DND-41 (cell line): Measurements from ENCODE around the gene SULT2B1.

Experiments
- ATAC-seq: fragments of 200-7000 bp; cut with Tn5 transposase; 3 replicates; pipeline ENCODE4 v1.9.1; 2021; ENCODE audit warnings: low read depth; ENCODE audit not compliant: insufficient read depth
- DNase-seq: peaks from one replicate; pipeline ENCODE4 v3.0.0-alpha.2; 2020
- H2AFZ ChIP-seq: 2 replicates; pipeline ENCODE4 v1.6.0; 2012; ENCODE audit warnings: low read depth, low read length
- H3K27ac ChIP-seq: 2 replicates; pipeline ENCODE4 v1.5.1; 2012; ENCODE audit warnings: low read length, inconsistent platforms
- H3K27me3 ChIP-seq: fragments of 200-600 bp; sonication (generic); 2 replicates; pipeline ENCODE4 v1.6.0; 2012; ENCODE audit warnings: low read length, mild to moderate bottlenecking, inconsistent platforms; ENCODE audit not compliant: insufficient read depth, poor library complexity
- H3K36me3 ChIP-seq: 2 replicates; pipeline ENCODE4 v1.5.1; 2012; ENCODE audit warnings: low read length, inconsistent platforms; ENCODE audit not compliant: insufficient read depth
- H3K4me1 ChIP-seq: 2 replicates; pipeline ENCODE4 v1.5.1; 2012; ENCODE audit warnings: mild to moderate bottlenecking, low read length; ENCODE audit not compliant: insufficient read depth
- H3K4me2 ChIP-seq: 2 replicates; pipeline ENCODE4 v1.6.0; 2012; ENCODE audit warnings: mild to moderate bottlenecking, moderate library complexity, low read length, inconsistent platforms; ENCODE audit not compliant: insufficient read depth
- H3K4me3 ChIP-seq, 2 experiments: fragments of 200-600 bp in 1 of 2; shearing (Covaris generic) in 1 of 2; 2 replicates each; pipeline ENCODE4 v1.5.1; 2012 to 2016; ENCODE audit warnings: inconsistent platforms in 2 of 2, low read length in 2 of 2, mild to moderate bottlenecking in 2 of 2, low read depth in 1 of 2, moderate library complexity in 1 of 2
- H3K79me2 ChIP-seq: 2 replicates; pipeline ENCODE4 v1.6.0; 2012; ENCODE audit warnings: low read length, inconsistent platforms; ENCODE audit not compliant: insufficient read depth
- H3K9ac ChIP-seq: 2 replicates; pipeline ENCODE4 v1.6.0; 2012; ENCODE audit warnings: low read depth, mild to moderate bottlenecking, inconsistent platforms, low read length, moderate library complexity
- H3K9me3 ChIP-seq: 2 replicates; pipeline ENCODE4 v1.5.1; 2012; ENCODE audit warnings: low read length, moderate library complexity, mild to moderate bottlenecking, inconsistent platforms; ENCODE audit not compliant: insufficient read depth, severe bottlenecking
- H4K20me1 ChIP-seq: 2 replicates; pipeline ENCODE4 v1.6.0; 2012; ENCODE audit warnings: low read length; ENCODE audit not compliant: insufficient read depth
- EZH2 ChIP-seq: IDR thresholded peaks from 3 replicates; pipeline ENCODE4 v1.6.1; 2012; ENCODE audit warnings: borderline replicate concordance, low read depth, mild to moderate bottlenecking, moderate library complexity, low read length, inconsistent platforms; ENCODE audit not compliant: severe bottlenecking
- TF ChIP-seq, protein P1 (sequence below): IDR thresholded peaks from 2 replicates; pipeline ENCODE4 v1.5.1; 2012; ENCODE audit warnings: borderline replicate concordance, low read length, moderate library complexity, mild to moderate bottlenecking; ENCODE audit not compliant: poor library complexity, severe bottlenecking; ENCODE audit errors: extremely low read depth

SULT2B1 gene

DNA sequence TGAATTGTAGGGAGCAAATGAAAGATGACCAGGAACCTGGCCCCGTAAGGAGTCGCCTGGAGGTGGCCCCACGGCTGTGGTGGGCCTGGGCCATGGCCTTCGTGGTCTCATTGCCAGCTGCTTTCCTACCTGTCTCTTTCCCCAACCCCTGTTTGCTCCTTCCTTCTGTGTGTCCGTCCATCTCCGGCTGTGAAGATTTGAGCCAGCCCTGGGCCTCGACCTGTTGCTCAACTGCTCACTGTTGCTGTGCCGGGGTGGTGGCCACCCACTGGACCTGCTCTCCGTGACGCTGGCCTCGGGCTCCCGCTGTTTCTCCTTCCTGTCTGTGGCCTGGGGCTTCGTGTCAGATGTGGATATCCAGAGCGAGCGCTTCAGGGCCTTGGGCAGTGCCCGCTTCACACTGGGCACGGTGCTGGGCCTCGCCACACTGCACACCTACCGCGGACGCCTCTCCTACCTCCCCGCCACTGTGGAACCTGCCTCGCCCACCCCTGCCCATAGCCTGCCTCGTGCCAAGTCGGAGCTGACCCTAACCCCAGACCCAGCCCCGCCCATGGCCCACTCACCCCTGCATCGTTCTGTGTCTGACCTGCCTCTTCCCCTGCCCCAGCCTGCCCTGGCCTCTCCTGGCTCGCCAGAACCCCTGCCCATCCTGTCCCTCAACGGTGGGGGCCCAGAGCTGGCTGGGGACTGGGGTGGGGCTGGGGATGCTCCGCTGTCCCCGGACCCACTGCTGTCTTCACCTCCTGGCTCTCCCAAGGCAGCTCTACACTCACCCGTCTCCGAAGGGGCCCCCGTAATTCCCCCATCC is 76.7 kb downstream of the SULT2B1 start:
- TF ChIP-seq, protein P1, sequence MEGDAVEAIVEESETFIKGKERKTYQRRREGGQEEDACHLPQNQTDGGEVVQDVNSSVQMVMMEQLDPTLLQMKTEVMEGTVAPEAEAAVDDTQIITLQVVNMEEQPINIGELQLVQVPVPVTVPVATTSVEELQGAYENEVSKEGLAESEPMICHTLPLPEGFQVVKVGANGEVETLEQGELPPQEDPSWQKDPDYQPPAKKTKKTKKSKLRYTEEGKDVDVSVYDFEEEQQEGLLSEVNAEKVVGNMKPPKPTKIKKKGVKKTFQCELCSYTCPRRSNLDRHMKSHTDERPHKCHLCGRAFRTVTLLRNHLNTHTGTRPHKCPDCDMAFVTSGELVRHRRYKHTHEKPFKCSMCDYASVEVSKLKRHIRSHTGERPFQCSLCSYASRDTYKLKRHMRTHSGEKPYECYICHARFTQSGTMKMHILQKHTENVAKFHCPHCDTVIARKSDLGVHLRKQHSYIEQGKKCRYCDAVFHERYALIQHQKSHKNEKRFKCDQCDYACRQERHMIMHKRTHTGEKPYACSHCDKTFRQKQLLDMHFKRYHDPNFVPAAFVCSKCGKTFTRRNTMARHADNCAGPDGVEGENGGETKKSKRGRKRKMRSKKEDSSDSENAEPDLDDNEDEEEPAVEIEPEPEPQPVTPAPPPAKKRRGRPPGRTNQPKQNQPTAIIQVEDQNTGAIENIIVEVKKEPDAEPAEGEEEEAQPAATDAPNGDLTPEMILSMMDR: no peak
- no peak for TF ChIP-seq EZH2

DNA sequence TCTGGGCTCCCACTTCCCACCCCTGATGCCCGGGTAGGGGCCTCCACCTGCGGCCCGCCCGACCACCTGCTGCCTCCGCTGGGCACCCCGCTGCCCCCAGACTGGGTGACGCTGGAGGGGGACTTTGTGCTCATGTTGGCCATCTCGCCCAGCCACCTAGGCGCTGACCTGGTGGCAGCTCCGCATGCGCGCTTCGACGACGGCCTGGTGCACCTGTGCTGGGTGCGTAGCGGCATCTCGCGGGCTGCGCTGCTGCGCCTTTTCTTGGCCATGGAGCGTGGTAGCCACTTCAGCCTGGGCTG is 77.3 kb downstream of the SULT2B1 start:
- Histone ChIP-seq H2AFZ (no peak overlapping the region), H3K27me3 (no peaks in the 10 kb centered on the region), H3K4me2 (no peak overlapping the region), H3K27ac (no peak overlapping the region), H3K9me3 (no peaks in the 10 kb centered on the region), H3K4me3 (no peak overlapping the region), H3K79me2 (peaks cover 22% of the 10 kb centered on the region), H3K9ac (no peak overlapping the region), H3K36me3 (peaks cover 73% of the 10 kb centered on the region), H3K4me1 (peaks cover 33% of the 10 kb centered on the region), H4K20me1 (peaks cover 11% of the 10 kb centered on the region)
- ATAC-seq (no peak), DNase-seq (peak; percentile 8)
- TF ChIP-seq, protein P1: no peak
- TF ChIP-seq EZH2: no peak

More for the DNA sequence above, 76.7 kb downstream of the SULT2B1 start:
- no peaks in the 10 kb centered on the region for H3K27me3 ChIP-seq
- peaks cover 11% of the 10 kb centered on the region for H4K20me1 ChIP-seq
- no peak overlapping the region for H2AFZ ChIP-seq
- H3K9me3 ChIP-seq: no peaks in the 10 kb centered on the region
- H3K4me2 ChIP-seq: no peak overlapping the region
- DNase-seq (peak; percentile 10), ATAC-seq (no peak)
- peaks cover 30% of the 10 kb centered on the region for H3K4me1 ChIP-seq
- H3K27ac ChIP-seq: no peak overlapping the region
- H3K4me3 ChIP-seq: no peak overlapping the region
- peaks cover 22% of the 10 kb centered on the region for H3K79me2 ChIP-seq
- H3K9ac ChIP-seq: no peak overlapping the region
- peaks cover 73% of the 10 kb centered on the region for H3K36me3 ChIP-seq

DNA sequence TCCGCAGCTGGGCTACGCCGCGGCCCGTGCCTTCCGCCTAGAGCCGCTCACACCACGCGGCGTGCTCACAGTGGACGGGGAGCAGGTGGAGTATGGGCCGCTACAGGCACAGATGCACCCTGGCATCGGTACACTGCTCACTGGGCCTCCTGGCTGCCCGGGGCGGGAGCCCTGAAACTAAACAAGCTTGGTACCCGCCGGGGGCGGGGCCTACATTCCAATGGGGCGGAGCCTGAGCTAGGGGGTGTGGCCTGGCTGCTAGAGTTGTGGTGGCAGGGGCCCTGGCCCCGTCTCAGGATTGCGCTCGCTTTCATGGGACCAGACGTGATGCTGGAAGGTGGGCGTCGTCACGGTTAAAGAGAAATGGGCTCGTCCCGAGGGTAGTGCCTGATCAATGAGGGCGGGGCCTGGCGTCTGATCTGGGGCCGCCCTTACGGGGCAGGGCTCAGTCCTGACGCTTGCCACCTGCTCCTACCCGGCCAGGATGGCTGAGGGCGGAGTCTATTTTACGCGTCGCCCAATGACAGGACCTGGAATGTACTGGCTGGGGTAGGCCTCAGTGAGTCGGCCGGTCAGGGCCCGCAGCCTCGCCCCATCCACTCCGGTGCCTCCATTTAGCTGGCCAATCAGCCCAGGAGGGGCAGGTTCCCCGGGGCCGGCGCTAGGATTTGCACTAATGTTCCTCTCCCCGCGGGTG is 77.8 kb downstream of the SULT2B1 start:
- Histone ChIP-seq H3K9ac (no peak overlapping the region), H4K20me1 (peaks cover 11% of the 10 kb centered on the region), H3K4me2 (no peak overlapping the region), H3K4me3 (no peak overlapping the region), H3K27ac (no peak overlapping the region), H3K4me1 (peaks cover 32% of the 10 kb centered on the region), H3K36me3 (peaks cover 73% of the 10 kb centered on the region), H3K79me2 (peaks cover 17% of the 10 kb centered on the region), H3K27me3 (no peaks in the 10 kb centered on the region), H3K9me3 (no peaks in the 10 kb centered on the region), H2AFZ (no peak overlapping the region)
- no peak for TF ChIP-seq EZH2
- TF ChIP-seq, protein P1: no peak
- ATAC-seq (no peak), DNase-seq (peak; percentile 56)
